Neural crest cell (in vitro differentiated cells): Measurements from ENCODE around the gene MED17. TPM values are rescaled to one million over a fixed set of nuclear protein-coding genes. Genes with fewer than 3 reads are reported as not detected.
"Not testable (repeated sequence)": the region's sequence is repeated elsewhere in the genome, so short reads cannot be mapped to it uniquely, and the experiment has no call there.

Experiments
- DNase-seq: peaks from one replicate; pipeline ENCODE4 v3.0.0; 2021; ENCODE audit warnings: low read depth, mixed read lengths, low spot score
- H3K27ac Mint-ChIP-seq: one replicate; pipeline ENCODE4 v1.8.0; 2021; ENCODE audit warnings: mild to moderate bottlenecking, mixed read lengths; ENCODE audit not compliant: unreplicated experiment
- H3K27me3 Mint-ChIP-seq: 2 replicates; pipeline ENCODE4 v1.8.0; 2021; ENCODE audit warnings: low read depth, mild to moderate bottlenecking, mixed read lengths
- H3K36me3 Mint-ChIP-seq: 2 replicates; pipeline ENCODE4 v1.8.0; 2021; ENCODE audit warnings: low read depth, mild to moderate bottlenecking, mixed read lengths
- H3K4me1 Mint-ChIP-seq: 2 replicates; pipeline ENCODE4 v1.8.0; 2021; ENCODE audit warnings: mixed read lengths
- H3K4me3 Mint-ChIP-seq: one replicate; pipeline ENCODE4 v1.8.0; 2021; ENCODE audit warnings: mild to moderate bottlenecking, mixed read lengths
- H3K9me3 Mint-ChIP-seq: 2 replicates; pipeline ENCODE4 v1.8.0; 2021; ENCODE audit warnings: mixed read lengths
- CTCF ChIP-seq: fragments of 200-600 bp; sonication (generic); conservative IDR thresholded peaks from 2 replicates; pipeline ENCODE4 v1.5.0; 2021; ENCODE audit warnings: antibody characterized with exemption, mild to moderate bottlenecking
- total RNA-seq: library from RNA; stranded (reverse); gene quantifications from 2 replicates; pipeline ENCODE4 v1.2.1, GENCODE V29; 2021

MED17 gene
- total RNA-seq, 1 donor from 2014 or later, result 62.3 TPM

DNA sequence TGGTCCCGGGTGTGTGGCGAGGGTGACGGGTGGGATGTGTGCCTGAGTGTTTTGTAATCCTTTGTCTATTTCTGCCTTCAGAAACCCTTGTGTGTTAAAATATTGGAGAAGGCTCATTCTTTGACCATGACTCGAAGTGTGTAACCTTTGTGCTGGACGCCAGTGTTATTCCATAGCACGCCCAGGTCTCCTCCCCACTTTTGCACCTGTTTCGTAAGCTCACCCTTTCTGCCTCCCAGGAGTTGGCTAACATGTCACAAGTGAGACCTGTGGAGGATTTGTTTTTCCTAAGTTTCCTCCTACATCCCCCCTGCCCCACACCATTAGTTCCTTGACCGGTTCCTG is 42.2 kb upstream of the MED17 start:
- TF ChIP-seq CTCF, result no peak
- DNase-seq, result no peak
- Mint-ChIP-seq H3K27me3 (peaks cover 3% of the 10 kb centered on the region), H3K4me3 (peak overlapping the region; percentile 99), H3K4me1 (peaks cover 61% of the 10 kb centered on the region), H3K27ac (peak overlapping the region; percentile 99), H3K36me3 (peaks cover 24% of the 10 kb centered on the region), H3K9me3 (no peaks in the 10 kb centered on the region)

DNA sequence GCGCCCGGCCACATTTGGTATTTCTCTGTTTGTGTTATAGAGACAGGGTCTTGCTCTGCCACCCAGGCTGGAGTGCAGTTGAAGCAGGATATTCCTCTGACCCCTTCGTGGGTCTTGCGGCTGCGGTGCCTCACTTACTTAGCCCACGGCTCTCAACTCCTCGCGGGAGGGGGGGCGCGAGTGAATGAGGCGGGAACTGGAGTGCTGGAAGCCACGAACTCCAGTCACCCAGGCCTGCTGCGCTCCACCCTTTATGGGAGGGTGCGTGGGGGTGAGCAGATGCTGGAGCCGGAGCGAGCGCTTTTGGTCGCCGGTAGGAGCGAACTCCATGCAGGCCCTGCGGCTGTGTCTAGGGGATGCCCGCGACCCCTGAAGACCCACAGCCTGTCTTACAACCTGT is 40.8 kb upstream of the MED17 start:
- Mint-ChIP-seq H3K36me3 (peaks cover 19% of the 10 kb centered on the region), H3K27ac (no peak overlapping the region)

GRCh38 chr11:93744669-93745004 is 39.4 kb upstream of the MED17 start:
- no peak for TF ChIP-seq CTCF
- no peak overlapping the region for H3K27ac Mint-ChIP-seq
- H3K4me3 Mint-ChIP-seq, result peak overlapping the region; percentile 65
- peaks cover 9% of the 10 kb centered on the region for H3K36me3 Mint-ChIP-seq
- peaks cover 3% of the 10 kb centered on the region for H3K27me3 Mint-ChIP-seq
- H3K9me3 Mint-ChIP-seq, result no peaks in the 10 kb centered on the region
- no peak for DNase-seq
- peaks cover 34% of the 10 kb centered on the region for H3K4me1 Mint-ChIP-seq

More for the DNA sequence above, 40.8 kb upstream of the MED17 start:
- Mint-ChIP-seq H3K4me1 (peaks cover 47% of the 10 kb centered on the region), H3K4me3 (peak overlapping the region; percentile 80), H3K27me3 (peaks cover 3% of the 10 kb centered on the region), H3K9me3 (no peaks in the 10 kb centered on the region)
- no peak for DNase-seq
- no peak for TF ChIP-seq CTCF

GRCh38 chr11:93745005-93745755 is 38.9 kb upstream of the MED17 start:
- not testable (repeated sequence) for H3K27ac Mint-ChIP-seq, H3K36me3 Mint-ChIP-seq, H3K27me3 Mint-ChIP-seq, DNase-seq, H3K9me3 Mint-ChIP-seq
- H3K4me3 Mint-ChIP-seq, result peak overlapping the region; percentile 65
- H3K4me1 Mint-ChIP-seq, result peaks cover 28% of the 10 kb centered on the region

GRCh38 chr11:93746101-93746500 is 38.0 kb upstream of the MED17 start:
- no peak overlapping the region for H3K4me3 Mint-ChIP-seq
- TF ChIP-seq CTCF, result no peak
- no peaks in the 10 kb centered on the region for H3K9me3 Mint-ChIP-seq
- DNase-seq, result no peak
- H3K27ac Mint-ChIP-seq, result no peak overlapping the region
- peaks cover 3% of the 10 kb centered on the region for H3K27me3 Mint-ChIP-seq
- H3K36me3 Mint-ChIP-seq, result peaks cover 3% of the 10 kb centered on the region
- H3K4me1 Mint-ChIP-seq, result peaks cover 28% of the 10 kb centered on the region

GRCh38 chr11:93747122-93747521 is 37.0 kb upstream of the MED17 start:
- Mint-ChIP-seq H3K4me3 (no peak overlapping the region), H3K27me3 (no peaks in the 10 kb centered on the region), H3K9me3 (no peaks in the 10 kb centered on the region), H3K36me3 (no peaks in the 10 kb centered on the region), H3K27ac (no peak overlapping the region), H3K4me1 (peaks cover 19% of the 10 kb centered on the region)
- DNase-seq, result no peak
- TF ChIP-seq CTCF, result no peak
